Fibroblast of skin of left biceps (primary cell): ENCODE measurements around the gene TAS1R2.
"Not testable (repeated sequence)": the region's sequence is repeated elsewhere in the genome, so short reads cannot be mapped to it uniquely, and the experiment has no call there.

Experiments
- DNase-seq, 2 experiments: peaks; one replicate each; pipeline ENCODE4 v3.0.0-alpha.2; 2013; ENCODE audit warnings: low read depth in 2 of 2

TAS1R2 gene

GRCh38 chr1:18868801-18869424 is 9.5 kb upstream of the TAS1R2 start:
- no peak for DNase-seq

- DNase-seq, result no peak
Observed at GRCh38 chr1:18868354-18868753, 8.9 kb upstream of the TAS1R2 start.

DNA sequence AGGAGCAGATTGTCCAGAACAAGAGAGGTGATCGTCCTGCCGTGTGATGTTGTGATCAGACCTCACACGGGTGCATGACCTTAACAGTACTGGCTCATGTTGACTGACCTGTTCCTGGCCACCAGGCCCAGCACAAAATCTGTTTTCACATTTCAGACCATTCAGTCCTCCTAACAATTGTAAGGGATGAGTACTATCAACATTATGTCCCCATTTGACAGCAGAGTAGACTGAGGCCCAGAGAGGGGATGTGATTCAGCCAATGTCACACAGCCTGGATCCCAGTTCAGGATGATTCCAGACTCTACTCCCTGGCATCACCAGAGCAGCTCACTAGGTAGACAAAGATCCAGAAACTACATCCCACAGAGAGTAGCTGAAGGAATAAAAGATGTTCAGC is 7.4 kb upstream of the TAS1R2 start:
- DNase-seq, result no peak

DNA sequence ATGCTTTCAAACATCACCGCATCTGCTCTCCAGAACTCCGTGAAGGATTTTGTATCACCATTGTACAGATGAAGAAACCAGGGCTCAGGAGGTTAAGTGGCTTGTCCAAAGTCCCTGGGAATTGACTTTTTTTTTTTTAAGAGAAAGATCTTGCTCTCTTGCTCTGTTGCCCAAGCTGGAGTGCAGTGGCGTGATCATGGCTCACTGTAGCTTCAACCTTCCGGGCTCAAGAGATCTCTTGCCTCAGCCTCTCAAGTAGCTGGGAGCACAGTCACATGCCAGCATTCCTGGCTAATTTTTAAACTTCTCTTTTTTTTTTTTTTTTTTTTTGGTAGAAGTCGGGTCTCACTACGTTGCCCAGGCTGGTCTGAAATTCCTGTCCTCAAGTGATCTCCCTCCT is 6.9 kb upstream of the TAS1R2 start:
- DNase-seq, result no peak

- DNase-seq, result no peak
Observed at GRCh38 chr1:18865176-18865575, 5.7 kb upstream of the TAS1R2 start.

DNA sequence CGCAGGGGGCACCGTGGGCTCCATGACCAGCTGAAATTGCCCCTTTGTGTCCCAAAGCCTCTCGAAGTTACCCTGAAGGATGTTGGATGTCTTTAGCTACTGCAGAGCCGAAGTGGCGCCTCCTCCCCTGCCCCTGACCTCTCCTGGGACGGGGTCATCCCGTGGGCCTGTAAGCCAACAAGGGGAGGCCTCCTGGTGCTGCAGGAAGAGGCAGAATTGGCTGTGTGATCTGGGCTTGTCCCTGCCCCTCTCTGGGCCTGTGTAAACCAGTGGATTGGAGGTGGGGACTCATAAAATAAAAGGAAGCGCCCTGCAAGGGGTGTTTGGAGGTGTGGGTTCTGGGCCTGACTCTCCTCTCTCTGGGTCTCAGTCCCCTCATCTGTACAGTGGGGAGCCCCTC is 2.1 kb upstream of the TAS1R2 start:
- DNase-seq, result no peak

GRCh38 chr1:18861082-18861481 is 1.6 kb upstream of the TAS1R2 start:
- no peak for DNase-seq

- DNase-seq, result no peak
Observed at GRCh38 chr1:18858070-18858688, 1.3 kb downstream of the TAS1R2 start.

DNA sequence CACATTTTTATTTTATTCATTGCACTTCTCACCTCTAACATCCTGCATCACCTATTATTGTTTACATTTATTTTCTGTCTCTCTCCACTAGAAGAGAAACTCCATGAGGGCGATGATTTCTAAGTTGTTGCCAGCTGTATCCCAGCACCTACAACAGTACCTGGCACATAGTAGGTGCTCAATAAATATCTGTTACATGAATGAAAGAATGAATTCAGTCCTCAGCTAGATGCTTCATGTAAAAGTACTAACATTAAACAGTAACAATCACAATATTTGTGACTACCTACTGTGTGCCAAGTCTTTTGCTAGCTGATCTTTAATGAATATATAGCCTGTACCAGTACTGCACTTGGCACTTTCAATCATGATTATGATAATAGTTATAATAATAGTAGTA is 3.0 kb downstream of the TAS1R2 start:
- DNase-seq, result no peak

- no peak for DNase-seq
Observed at GRCh38 chr1:18855573-18855972, 3.9 kb downstream of the TAS1R2 start.

GRCh38 chr1:18854331-18855025 is 5.0 kb downstream of the TAS1R2 start:
- no peak for DNase-seq

DNA sequence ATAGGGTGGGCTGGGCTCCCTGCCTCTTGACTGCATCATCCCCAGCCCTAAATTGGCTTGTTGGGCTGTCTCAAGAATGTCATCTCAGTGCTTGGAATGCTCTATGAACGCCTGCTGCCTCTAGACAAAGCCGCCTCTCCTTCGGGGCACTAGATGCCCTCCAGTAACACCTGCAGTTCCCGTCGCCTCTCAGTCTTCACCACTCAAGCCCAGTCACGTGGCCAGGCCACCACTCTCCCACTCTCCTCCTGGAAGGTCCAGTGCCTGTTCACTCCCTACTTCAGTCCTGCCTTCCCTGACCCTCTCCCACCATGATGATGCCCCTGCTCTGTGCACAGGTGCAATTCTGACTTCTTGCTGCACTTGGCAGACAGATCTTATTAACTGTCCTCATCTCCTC is 7.0 kb downstream of the TAS1R2 start:
- no peak for DNase-seq

DNA sequence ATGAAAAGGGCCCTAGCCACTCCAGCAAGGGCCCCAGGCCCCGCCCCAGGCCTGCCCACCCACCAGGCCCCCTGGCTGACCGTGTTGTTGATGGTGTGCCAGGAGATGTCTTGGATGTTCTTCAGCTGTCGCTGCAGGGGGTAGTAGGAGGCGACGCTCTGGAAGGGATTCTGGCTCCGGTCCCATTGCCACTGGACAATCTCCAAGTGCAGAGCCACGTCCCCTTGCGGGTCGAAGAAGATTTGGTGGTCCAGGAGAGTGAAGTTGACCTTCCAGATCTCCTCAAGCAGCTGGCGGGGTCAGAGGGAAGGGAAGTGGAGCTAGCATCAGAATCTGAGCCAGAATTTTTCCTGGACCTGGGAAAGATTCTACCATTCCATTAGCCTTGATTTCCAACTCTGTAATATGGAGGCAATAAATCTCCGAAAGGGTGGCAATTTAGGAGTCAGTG is 10.2 kb downstream of the TAS1R2 start:
- no peak for DNase-seq

- not testable (repeated sequence) for DNase-seq
Observed at GRCh38 chr1:18847723-18848122, 11.7 kb downstream of the TAS1R2 start.

DNA sequence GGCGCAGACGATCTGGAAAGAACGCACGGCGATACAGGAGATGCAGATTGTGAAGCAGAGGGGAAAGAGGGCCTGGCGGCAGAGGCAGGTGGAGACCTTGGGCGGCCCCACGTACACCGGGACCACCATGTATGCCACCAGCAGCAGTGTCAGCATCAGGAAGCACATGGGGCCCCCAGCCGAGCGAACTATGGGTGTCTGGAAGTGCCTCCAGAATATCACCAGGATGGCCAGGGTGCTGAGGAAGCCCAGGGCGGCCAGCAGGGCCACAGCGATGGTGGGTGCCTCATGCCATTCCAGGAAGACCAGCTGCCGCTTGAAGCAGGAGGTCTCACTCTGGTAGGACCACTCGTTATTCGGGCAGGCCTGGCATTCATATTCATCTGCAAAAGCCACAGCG is 19.3 kb downstream of the TAS1R2 start:
- no peak for DNase-seq

GRCh38 chr1:18836654-18837053 is 22.8 kb downstream of the TAS1R2 start:
- no peak for DNase-seq

GRCh38 chr1:18832319-18832718 is 27.1 kb downstream of the TAS1R2 start:
- DNase-seq, result not testable (repeated sequence)

DNA sequence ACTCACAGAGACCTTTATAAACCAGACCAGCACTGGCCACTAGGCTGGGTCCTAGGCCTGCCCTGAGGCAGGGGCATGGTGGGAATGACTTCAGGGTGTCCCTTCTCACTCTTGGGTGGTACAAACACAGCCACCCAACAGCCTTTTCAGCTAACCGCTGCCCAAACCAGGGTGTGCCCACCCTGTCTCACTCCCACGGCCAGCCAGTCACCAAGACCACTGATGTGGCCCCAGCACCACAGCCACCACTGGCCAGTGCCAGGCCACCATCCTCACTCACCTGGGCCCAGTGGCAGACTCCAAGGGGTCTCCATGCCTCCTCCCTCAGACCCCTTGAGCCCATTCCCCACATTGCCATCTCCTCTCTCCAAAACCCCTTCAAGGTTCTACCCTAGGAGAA is 27.8 kb downstream of the TAS1R2 start:
- DNase-seq, result no peak

- DNase-seq, result no peak
Observed at GRCh38 chr1:18830596-18830995, 28.9 kb downstream of the TAS1R2 start.

GRCh38 chr1:18829671-18830070 is 29.8 kb downstream of the TAS1R2 start:
- no peak for DNase-seq

DNA sequence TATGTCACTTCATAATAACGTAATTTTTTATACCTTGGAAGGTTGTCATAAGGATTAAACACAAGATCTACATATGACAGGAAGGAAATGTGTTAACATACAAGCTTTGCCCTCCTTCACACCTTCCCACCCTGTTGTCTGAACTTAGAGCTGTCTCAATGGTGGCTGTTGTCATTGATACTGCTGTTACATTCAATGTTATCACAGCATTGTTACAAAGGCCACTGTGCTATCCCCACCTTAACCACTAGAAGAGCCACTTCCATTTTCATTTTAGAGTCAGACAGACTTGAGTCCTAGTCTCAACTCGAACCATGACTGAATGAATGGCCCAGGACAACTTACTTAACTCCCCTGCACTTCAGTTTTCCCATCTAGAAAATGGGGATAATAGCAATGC is 31.2 kb downstream of the TAS1R2 start:
- DNase-seq, result no peak

GRCh38 chr1:18823438-18823837 is 36.0 kb downstream of the TAS1R2 start:
- no peak for DNase-seq
